Measurements from ENCODE around the gene SNED1. TPM values are rescaled to one million over a fixed set of nuclear protein-coding genes. Genes with fewer than 3 reads are reported as not detected.

Gene SNED1
- total RNA-seq, 2 experiments from 2014 or later = 1.4 to 1.8 TPM

DNA sequence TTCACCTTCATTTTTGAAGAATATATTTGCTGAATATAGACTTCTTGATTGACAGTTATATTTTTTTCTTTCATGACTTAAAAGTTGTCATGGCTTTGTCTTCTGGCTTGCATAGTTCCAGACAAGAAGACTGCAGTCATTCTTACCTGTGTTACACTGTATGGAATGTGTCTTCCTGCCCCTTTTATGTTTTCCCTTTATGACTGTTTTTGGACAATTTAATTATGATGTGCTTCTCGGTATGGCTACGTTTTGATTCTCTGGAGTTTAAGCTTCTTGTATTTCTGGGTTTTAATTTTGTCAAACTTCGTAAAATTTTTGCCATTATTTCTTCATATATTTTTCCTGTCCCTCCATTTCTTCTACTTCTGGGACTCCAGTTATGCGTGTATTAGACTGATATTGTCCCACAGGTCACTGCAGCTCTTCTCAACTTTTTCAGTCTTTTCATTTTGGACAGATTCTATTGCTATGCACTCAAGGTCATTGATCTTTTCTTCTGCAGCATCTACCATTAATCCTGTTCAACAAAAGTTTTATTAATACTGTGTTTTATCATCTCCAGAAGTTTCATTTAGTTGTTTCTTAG is 86.5 kb downstream of the SNED1 start:
- intact Hi-C loops (cut with micrococcal nuclease) = loop anchor here (10.0 kb wide), 1 partner anchor 60 kb away; the partner anchor contains the start of gene PASK
- H3K9me3 Mint-ChIP-seq = no peaks in the 10 kb centered on the region
- POLR2A ChIA-PET = no interaction called here
- H3K36me3 Mint-ChIP-seq (ENCODE audit: low read depth) = peaks cover 46% of the 10 kb centered on the region
- H3K4me3 Mint-ChIP-seq = no peak overlapping the region
- H3K27ac Mint-ChIP-seq = no peak overlapping the region
- no peak for DNase-seq
- H3K27me3 Mint-ChIP-seq = no peaks in the 10 kb centered on the region
- CTCF ChIA-PET = interaction anchor here (0.9 to 1.0 kb wide), 2 partner anchors 16 to 66 kb away, joined by 3 to 4 read pairs; partner anchors contain the start of gene PPP1R7
- H3K4me1 Mint-ChIP-seq (ENCODE audit: low read depth) = peaks cover 18% of the 10 kb centered on the region
- ATAC-seq = no peak
- TF ChIP-seq, protein P1, sequence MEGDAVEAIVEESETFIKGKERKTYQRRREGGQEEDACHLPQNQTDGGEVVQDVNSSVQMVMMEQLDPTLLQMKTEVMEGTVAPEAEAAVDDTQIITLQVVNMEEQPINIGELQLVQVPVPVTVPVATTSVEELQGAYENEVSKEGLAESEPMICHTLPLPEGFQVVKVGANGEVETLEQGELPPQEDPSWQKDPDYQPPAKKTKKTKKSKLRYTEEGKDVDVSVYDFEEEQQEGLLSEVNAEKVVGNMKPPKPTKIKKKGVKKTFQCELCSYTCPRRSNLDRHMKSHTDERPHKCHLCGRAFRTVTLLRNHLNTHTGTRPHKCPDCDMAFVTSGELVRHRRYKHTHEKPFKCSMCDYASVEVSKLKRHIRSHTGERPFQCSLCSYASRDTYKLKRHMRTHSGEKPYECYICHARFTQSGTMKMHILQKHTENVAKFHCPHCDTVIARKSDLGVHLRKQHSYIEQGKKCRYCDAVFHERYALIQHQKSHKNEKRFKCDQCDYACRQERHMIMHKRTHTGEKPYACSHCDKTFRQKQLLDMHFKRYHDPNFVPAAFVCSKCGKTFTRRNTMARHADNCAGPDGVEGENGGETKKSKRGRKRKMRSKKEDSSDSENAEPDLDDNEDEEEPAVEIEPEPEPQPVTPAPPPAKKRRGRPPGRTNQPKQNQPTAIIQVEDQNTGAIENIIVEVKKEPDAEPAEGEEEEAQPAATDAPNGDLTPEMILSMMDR (IDR thresholded peaks at IDR 0.05) = no peak

DNA sequence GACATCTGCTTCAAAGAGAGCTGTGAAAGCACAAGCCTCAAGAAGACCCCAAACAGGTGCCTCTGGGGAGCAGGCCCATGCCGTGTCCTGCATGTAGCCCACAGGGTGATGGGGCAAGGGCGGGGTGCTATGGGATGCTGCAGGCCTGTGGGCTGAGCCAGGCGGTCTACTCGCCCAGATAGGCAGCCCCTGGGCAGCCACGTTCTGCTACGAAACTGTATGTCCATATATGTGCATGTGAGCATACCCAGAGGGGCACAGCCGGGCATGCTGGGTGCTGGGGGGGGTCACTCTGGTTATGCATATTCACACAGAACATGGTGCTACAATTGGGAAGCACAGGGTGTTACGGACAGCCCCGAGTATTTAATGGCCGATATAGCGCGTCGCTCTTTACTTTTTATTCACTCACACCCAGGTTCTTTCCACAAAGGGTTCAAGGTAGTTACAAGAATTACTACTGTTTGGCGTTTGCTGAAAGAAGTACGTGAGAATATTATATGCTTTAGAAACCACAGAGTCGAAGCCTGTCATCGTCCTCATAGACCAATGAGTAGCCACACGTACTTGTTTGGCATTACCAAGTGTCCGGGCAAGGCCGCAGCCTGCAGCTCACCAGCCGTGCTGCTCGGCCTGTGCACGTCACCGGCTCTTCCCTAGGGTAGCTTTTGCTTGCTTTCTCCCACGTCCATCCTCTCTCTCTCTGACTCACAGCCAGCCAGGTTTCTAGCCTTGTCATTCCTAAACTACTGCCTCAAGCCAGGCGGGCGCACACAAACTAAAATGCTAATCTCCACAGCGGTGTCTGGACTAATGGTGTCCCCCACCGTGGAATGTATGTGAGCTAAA is 89.2 kb downstream of the SNED1 start:
- Mint-ChIP-seq H3K36me3 (ENCODE audit: low read depth) (peaks cover 56% of the 10 kb centered on the region), H3K4me1 (ENCODE audit: low read depth) (peaks cover 18% of the 10 kb centered on the region), H3K9me3 (no peaks in the 10 kb centered on the region), H3K4me3 (no peak overlapping the region), H3K27me3 (no peaks in the 10 kb centered on the region), H3K27ac (no peak overlapping the region)
- intact Hi-C loops (cut with micrococcal nuclease) = loop anchor here (10.0 kb wide), 1 partner anchor 57 kb away; the partner anchor contains the start of gene PASK
- POLR2A ChIA-PET = interaction anchor here (0.8 kb wide), 1 partner anchor 61 kb away, joined by 3 read pairs; the partner anchor contains the start of gene PASK
- TF ChIP-seq, protein P1 (IDR thresholded peaks at IDR 0.05) = no peak
- DNase-seq = no peak
- ATAC-seq = no peak
- CTCF ChIA-PET = interaction anchor here (3.3 kb wide), 1 partner anchor 9 kb away, joined by 12 read pairs; no protein-coding TSS in a partner anchor

DNA sequence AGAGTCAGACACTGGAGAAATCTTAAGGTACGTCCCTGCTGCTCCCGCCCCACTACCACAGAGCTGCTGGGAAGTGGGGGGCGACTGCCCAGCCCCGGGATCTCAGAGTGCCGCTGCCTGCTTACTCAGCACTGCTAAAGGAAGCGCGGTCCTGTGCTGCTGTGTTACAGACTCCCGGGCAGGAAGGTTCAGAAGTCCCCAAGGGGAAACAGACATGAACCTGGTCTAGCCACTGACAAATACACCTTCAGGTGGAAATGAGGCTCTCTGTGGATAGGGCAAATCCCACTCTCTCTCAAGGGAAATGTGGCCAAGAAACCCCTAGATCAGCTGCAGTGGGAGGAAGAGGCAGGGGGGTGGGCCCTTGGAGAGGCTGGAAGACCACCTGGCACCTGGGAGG is 90.0 kb downstream of the SNED1 start:
- ATAC-seq = no peak
- Mint-ChIP-seq H3K4me3 (no peak overlapping the region), H3K27me3 (no peaks in the 10 kb centered on the region), H3K36me3 (ENCODE audit: low read depth) (peaks cover 59% of the 10 kb centered on the region), H3K27ac (peak overlapping the region; percentile 45), H3K4me1 (ENCODE audit: low read depth) (peaks cover 18% of the 10 kb centered on the region), H3K9me3 (no peaks in the 10 kb centered on the region)
- intact Hi-C loops (cut with micrococcal nuclease) = loop anchor here (10.0 kb wide), 1 partner anchor 56 kb away; the partner anchor contains the start of gene PASK
- TF ChIP-seq, protein P1 (IDR thresholded peaks at IDR 0.05) = no peak
- CTCF ChIA-PET = interaction anchor here (3.3 kb wide), 1 partner anchor 10 kb away, joined by 12 read pairs; no protein-coding TSS in a partner anchor
- DNase-seq = no peak
- POLR2A ChIA-PET = no interaction called here

DNA sequence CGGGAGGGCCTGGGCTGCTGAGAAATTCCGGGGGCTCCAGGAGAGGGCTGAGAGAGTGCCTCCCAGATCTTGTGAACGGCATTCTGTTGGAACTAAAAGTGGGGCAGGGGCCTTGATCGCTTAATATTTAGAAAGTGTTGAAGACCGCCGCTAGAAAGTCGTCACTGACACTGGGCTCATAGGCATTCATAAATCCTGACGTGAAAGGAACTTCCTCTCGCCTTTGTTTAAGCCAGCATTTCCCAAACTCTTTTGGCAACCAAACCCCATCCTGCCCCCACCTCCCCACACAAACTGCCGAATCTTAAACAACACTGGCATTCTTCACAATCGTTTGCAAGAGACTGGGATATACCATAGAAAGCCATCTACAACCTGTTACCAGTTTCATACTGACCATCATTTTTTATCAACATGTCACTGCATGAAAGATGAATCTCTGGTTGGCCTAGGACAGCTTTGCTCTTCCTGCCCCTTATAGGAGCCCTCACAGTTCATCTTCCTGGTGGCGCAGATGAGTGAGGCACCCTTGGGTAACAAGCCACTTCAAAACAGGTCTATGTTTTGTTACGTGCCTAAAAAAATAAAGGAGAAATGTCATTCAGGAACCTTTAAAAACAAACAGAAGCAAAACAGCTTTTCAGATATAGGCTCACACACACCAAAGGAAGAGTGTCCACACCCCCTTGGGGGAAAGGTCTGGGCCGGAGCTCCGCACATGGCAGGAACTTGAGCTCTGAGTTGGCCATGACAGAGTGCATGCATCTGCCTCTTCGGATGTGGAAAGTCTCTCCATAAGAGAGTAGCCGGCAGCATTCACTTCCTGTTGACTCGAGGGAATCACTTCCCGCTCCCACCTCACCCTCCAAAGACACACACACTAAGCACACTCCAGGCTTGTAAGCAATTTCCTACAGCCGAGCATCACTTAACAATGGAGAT is 90.6 kb downstream of the SNED1 start:
- TF ChIP-seq, protein P1 (IDR thresholded peaks at IDR 0.05) = no peak
- Mint-ChIP-seq H3K27ac (peak overlapping the region; percentile 72), H3K27me3 (no peaks in the 10 kb centered on the region), H3K4me3 (no peak overlapping the region), H3K4me1 (ENCODE audit: low read depth) (peaks cover 18% of the 10 kb centered on the region), H3K9me3 (no peaks in the 10 kb centered on the region), H3K36me3 (ENCODE audit: low read depth) (peaks cover 60% of the 10 kb centered on the region)
- ChIA-PET POLR2A (no interaction called here), CTCF (interaction anchor here (3.3 kb wide), 1 partner anchor 11 kb away, joined by 12 read pairs; no protein-coding TSS in a partner anchor)
- no peak for DNase-seq
- intact Hi-C loops (cut with micrococcal nuclease) = loop anchor here (10.0 kb wide), 1 partner anchor 56 kb away; the partner anchor contains the start of gene PASK
- no peak for ATAC-seq

All from activated CD8-positive, alpha-beta T cell treated with anti-CD3 and anti-CD28 coated beads for 36 hours (primary cell).